Activated T-cell treated with anti-CD3 and anti-CD28 coated beads for 48 hours (primary cell): ENCODE results near the gene CYS1.
"Not testable (repeated sequence)": the region's sequence is repeated elsewhere in the genome, so short reads cannot be mapped to it uniquely, and the experiment has no call there.

Source experiments
- DNase-seq: peaks from one replicate; pipeline ENCODE4 v3.0.0-alpha.2; 2020; ENCODE audit warnings: low read depth

CYS1 gene

DNA sequence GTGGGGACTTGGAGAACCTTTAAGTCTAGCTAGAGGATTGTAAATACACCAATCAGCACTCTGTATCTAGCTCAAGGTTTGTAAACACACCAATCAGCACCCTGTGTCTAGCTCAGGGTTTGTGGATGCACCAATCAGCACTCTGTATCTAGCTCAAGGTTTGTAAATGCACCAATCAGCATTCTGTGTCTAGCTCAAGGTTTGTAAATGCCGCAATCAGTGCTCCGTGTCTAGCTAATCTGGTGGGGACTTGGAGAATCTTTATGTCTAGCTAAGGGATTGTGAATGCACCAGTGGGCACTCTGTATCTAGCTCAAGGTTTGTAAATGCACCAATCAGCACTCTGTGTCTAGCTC lies 11.7 kb upstream of the CYS1 start:
- not testable (repeated sequence) for DNase-seq

- DNase-seq = no peak
Measured at GRCh38 chr2:10091182-10091888, 11.1 kb upstream of the CYS1 start.

- DNase-seq = no peak
Measured at GRCh38 chr2:10089565-10090190, 9.5 kb upstream of the CYS1 start.

- no peak for DNase-seq
Measured at GRCh38 chr2:10087360-10087759, 7.1 kb upstream of the CYS1 start.

DNA sequence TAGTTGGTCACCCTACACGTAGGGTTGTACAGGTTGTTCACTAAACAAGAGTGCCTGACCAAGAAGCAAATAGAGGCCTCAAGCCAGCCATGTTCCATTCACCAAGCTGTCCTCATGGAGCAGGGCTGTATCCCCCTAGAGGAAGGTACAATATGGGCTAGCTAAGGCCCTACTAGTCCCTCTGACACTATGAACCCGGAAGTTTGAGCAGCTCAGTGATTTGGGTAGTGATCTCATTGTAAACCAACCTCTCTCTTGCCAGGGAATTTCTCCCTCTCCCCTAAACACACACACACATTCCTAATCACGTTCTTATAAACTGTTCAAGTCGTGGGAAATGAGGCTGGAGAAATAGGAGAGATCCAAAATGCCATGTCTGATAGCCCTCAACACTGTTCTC lies 6.7 kb upstream of the CYS1 start:
- no peak for DNase-seq

GRCh38 chr2:10085668-10086059 lies 5.5 kb upstream of the CYS1 start:
- DNase-seq = no peak

GRCh38 chr2:10085043-10085667 lies 4.9 kb upstream of the CYS1 start:
- no peak for DNase-seq

- DNase-seq = no peak
Measured at GRCh38 chr2:10084223-10084865, 4.1 kb upstream of the CYS1 start.

DNA sequence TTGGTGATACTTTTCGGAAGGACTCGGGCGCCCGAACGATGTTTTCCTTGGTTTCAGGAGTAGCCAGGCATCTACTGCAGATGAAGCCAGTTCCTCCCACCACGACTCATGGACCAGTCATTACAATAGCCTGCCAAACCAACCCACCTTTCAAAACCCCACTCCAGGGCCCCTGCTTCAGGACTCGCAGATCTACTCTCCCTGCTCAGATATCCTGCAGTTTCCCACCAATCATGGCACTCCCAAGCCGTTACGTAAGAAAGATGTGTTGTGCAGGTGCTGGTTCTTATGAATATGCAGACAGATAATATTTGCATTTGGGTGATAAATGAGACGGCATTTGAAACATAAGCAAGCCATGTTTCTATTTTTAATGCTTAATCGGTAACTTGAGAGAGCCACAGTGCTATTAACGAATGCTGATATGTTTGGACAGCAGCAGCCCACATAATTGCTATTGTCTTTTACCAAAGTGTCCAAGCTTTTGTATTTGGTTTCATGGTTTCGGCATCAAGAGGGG lies 3.5 kb upstream of the CYS1 start:
- no peak for DNase-seq

- DNase-seq = no peak
Measured at GRCh38 chr2:10083046-10083445, 2.8 kb upstream of the CYS1 start.

DNA sequence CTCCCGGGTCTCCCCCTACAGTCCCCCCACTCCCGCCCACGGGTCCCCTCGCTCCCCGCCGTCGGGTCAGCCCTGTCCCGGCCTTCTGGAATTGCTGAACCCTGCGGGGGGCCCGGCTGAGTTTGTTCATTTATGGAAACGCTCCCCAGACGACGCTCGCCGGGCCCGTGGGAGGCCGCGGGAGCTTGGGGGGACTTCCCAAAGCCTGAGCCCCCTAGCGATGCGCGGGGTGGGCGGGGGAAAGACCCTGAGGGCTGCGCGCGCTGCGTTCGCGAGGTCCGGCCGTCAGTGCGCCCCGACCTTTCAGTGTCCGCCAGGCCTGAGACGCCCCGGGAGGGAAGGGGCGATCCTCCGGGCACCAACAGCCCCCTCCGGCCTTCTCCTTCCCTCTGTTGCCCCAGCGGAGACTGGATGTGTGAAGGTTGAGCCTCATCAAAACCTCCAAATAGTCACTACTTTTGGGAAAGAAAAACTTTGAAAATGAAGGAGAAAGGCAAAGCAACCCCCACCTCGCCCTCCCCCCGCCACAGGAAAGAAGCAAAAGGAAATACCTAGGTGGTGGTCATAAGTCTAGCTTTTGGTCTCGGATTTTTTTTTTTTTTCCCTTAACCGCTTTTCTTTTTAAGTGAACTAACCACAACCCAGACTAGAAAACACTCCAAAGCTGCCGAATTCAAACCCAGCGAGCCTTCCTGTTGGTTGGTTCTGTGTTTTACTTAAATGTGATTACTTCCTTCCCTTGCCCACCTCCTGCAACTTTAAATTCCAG lies 509 bp upstream of the CYS1 start:
- DNase-seq = no peak

GRCh38 chr2:10079266-10079869 lies 843 bp downstream of the CYS1 start:
- no peak for DNase-seq

DNA sequence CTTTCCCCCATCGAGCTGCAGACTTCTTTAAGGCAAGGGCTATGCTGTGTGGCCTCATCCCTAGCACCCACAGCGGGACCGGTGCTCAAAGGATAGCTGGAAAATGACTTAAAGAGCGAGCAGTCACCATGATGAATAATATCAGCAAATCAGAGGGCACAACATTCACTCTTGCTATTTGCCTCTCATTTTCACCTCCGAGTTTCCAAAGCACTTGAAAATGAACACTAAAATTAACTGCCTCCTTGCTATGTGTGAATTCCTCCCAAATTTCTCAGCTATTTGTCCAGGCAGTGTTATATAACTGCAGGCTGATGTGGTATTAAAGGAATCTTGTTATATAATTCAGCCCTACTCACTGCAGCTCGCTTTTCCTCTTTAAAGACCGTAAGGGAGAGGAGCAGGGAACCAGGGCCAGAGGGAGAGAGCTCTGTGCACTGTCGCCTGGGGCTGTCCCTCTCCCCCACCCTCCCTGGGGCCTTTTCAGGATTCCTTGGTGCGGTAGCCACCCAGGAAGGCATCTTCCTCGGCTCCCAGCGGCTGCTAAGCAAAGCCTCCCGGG lies 1.4 kb downstream of the CYS1 start:
- no peak for DNase-seq

DNA sequence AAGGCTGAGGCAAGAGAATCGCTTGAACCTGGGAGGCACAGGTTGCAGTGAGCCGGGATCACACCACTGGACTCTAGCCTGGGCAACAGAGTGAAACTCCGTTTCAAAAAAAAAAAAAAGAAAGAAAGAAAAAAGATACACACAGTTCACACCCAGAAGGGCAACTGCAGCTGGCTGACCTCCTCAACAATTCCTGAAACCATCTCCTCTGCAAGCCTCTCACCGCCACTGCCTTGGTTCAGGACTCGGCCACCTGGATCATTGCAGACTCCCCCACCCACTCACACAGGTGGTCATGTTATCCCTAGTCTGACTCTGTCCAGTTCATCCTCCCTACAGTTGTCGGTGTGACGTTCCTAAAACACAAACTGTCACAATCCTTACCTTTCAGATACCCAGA lies 2.2 kb downstream of the CYS1 start:
- DNase-seq = no peak

GRCh38 chr2:10076988-10077527 lies 3.2 kb downstream of the CYS1 start:
- no peak for DNase-seq

GRCh38 chr2:10076511-10076910 lies 3.7 kb downstream of the CYS1 start:
- no peak for DNase-seq

DNA sequence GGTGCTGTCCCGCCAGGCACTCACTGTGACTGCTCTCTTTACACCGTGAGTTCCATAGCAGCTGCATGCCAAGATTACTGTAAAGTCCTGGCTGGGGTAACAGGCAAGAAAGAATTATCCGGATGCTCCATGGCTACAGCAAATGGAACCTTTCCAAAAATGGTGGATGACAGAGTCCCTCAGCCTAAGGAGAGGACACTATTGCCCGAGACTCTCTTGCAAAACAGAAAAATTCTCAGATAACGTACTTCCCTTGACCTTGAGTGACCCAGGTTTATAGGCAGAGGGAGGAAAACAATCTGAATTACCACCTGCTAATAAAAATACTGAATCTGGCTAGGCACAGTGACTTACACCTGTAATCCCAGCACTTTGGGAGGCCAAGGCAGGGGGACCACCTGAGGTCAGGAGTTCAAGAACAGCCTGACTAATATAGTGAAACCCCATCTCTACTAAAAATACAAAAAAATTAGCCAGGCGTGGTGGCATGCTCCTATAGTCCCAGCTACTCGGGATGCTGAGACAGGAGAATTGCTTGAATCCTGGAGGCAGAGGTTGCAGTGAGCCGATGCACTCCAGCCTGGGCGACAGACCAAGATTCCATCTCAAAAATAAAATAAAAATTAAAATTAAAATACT lies 4.5 kb downstream of the CYS1 start:
- no peak for DNase-seq

GRCh38 chr2:10075101-10075500 lies 5.1 kb downstream of the CYS1 start:
- DNase-seq = no peak

GRCh38 chr2:10073706-10074105 lies 6.5 kb downstream of the CYS1 start:
- DNase-seq = no peak

- peak; percentile 56 for DNase-seq
Measured at GRCh38 chr2:10072656-10073480, 7.3 kb downstream of the CYS1 start.
